Measurements from ENCODE around the gene TAX1BP1.

The TAX1BP1 gene

DNA sequence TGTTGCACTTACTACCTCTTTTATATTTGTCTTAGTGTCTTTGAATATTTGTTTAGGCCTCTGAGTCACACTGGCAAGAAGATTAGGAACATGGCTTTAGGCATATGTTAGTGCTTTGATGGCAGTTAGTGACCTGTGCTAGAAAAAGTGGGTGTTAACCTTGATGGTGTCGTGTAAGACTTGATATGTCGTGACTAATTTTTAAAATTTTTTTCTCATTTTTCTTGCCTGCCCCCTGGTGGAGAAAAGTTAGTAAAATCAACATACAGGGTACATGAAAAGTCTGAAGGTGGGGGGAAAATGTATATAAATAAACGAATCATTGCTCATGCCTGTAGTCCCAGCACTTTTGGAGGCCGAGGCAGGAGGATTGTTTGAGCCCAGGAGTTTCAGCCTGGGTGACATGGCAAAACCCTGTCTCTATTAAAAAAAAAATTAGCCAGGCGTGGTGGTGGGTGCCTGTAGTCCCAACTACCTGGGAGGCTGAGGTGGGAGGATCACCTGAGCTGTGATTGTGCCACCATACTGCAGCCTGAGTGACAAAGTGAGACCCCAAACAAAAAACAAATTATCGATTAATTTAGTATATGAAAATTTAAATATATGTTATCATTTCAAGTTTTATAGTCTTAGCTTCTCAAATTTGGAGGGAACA lies 44.6 kb downstream of the TAX1BP1 start:
- DNase-seq = peak; percentile 1 to 65

DNA sequence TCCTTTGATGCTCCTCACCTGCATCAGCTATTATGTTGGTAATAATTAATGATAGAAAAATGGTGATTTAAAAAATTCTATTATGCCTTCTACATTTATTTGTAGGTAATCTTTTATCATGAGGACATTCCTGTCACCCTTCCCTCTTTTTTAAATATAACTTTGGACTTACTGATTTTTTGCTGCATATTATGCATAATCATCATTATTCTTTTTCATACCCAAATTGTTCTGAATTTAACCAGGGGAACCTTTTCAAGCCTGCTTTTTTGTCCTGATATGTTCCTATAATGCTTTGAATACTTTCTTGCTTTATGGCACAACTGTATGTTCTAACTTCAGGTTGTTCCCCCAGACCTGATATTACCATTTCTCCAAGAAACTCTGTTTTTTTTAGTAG lies 48.5 kb downstream of the TAX1BP1 start:
- DNase-seq = no peak

DNA sequence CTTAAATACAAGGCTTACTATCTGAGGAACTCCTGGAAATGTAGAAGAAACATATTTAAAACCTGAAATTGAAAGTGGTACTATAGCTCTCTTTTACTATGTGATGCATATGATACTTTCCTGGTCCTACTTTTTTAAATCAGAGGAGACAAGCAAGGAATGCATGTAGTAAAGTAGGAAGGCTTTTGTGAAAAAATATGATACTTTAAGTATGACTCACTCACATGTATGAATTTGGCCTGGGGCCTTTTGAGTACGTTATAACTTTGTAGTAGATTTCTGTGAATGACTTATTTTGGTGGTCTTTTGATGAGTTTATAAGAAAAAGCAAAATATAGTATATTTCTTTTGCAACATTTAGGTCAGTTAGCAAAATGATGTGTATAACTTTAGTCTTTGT lies 53.8 kb downstream of the TAX1BP1 start:
- DNase-seq = no peak

DNA sequence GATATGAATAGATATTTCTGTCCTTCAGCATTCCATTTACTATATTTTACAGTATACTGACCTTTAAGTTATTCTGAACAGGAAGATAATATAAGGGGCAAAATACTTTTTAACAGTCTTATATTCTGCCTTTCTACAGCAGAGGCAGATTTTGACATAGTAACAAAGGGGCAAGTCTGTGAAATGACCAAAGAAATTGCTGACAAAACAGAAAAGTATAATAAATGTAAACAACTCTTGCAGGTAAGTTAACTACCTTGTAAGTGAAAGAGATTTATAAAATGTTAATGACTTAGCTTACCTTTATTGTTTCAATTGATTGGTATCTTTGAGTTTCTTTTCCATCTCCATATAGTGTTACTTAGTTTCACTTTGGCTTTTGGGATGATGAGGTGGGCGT lies 56.0 kb downstream of the TAX1BP1 start:
- no peak for DNase-seq

DNA sequence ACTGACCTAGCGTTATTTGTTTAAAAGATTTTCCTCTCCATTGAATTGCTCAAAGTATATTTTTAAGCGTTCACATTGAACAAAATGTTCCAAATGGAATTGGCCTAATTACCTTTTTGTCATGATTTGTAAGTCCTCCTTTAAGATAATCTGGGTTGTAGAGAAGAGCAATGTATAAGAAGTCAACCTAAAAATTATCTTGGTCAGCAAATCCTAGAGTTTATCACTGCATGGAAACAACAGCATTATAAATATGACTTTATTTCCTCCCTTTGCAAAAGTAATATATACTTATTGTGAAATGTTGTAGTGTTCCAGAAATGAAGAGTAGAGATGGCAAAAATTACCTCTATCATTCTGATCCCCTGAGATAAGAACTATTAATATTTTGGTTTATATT lies 59.2 kb downstream of the TAX1BP1 start:
- DNase-seq = no peak

DNA sequence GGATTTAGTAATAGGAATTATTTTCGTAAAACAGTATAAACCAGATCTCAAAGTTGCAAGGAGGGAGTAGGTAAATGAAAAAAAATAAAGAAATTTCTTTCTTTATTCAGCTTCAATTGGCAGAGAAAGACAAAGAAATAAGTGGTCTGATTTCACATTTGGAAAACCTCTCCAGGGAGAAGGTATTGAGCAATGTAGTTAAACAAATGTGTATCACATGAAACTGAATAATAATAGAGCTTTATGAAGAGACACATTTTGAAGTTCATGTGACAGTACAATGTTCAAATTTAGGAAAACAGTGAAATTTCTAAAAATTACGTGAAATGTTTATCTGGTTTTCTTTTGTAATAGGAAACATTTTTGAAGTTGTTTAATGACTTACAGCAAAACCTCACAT lies 63.0 kb downstream of the TAX1BP1 start:
- no peak for DNase-seq

DNA sequence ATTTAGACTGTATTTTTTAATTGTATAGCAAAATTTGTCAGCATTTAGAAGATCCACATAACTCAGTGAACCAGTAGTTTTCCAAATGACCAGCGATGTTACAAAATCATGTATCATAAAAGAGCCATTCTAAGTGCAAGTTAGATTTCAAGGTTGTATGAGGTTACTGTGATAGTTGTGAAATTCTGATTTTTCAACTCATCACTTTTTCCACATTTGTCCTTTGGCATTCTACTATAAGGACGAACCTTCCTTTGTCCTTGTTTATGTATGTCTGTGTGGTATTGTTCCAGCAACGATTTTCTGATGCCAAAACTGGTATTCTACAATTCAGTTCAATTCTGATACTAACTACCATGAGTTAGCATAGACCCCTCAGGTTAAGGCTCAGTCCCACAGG lies 64.2 kb downstream of the TAX1BP1 start:
- DNase-seq = no peak

DNA sequence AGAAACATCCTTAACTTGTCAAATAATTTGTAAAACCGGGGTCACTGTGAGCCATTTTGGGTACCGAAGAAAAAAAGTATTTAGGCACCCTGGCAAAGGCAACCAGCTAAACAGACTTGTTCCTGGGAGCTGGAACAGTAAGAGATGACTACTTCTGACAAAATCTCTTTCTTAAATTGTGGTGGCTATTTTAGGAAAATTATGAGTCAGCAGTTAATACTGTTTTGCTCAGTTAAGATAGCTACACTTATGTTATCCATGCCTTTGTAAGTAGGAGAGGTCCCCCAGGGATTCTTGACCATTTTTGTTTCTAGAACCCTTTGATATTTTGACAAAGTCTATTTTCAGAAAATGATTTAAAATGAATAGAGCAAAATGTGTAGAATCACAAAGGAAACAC lies 68.7 kb downstream of the TAX1BP1 start:
- no peak for DNase-seq

DNA sequence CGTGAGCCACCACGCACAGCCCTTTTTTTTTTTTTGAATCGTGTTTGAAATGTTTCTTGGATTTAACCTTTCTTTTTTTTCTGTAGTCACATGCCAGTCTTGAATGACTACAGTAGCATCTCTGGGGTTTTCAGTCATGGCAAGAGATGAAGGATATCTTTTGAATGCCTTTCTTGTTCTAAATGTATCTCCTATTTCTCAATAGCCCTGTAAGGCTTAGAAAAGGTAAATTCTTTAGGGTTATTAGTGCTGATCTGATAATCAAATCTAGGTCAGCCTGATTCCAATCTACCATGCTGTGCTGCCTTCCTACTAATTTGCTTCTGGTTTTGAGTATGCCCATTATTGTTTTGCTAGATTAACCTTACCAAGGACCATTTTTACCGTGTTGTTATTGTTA lies 70.2 kb downstream of the TAX1BP1 start:
- no peak for DNase-seq

DNA sequence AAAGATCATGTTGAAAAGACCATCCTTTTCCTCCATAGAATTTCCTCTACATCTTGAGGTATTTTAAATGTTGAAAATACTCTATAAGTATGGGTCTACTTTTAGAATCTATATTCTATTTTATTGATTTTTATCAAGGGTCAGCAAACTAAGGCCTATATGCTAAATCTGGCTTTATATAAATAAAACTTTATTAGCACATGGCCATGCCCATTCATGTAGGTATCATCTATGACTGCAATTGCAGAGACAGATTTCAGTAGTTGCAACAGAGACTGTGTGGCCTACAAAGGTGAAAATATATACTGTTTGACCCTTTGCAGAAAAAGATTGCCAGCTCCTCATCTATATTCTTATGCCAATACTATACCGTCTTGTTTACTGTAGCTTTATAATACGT lies 72.7 kb downstream of the TAX1BP1 start:
- DNase-seq = no peak

DNA sequence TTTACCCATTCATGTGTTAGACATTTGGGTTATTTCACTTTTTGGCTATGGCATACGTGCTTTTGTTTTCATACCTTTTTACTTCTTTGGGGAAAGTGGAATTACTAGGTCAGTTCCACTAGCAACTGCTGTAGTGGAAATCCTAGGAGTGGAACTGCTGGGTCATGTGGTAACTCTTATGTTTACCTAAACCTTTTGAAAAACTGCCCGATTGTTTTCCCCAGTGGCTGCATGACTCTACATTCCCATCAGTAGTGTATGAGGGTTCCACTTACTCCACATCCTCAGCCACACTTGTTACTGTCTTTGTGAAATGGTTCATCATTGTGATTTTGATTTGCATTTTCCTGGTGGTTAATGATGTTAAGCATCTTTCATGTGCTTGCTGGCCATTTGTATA lies 82.3 kb downstream of the TAX1BP1 start:
- DNase-seq = no peak

DNA sequence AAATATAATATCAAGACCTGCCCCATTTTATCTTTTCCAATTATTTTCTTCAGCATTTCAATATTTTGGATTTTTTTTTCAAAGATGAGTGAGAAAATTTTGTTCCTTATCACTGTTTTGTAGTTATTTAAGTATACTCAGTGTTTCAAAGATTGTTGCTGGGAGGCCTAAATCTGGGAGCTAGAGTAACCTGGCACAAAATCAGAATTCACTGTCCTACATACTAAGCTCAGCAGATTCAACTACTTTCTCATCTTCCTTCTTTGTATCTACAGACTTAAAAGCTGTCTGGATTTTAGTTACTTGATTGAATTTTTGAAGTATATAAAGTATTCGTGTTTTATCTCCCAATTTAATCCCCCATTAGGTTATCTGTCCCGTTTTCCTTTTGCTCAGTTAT lies 85.9 kb downstream of the TAX1BP1 start:
- no peak for DNase-seq

DNA sequence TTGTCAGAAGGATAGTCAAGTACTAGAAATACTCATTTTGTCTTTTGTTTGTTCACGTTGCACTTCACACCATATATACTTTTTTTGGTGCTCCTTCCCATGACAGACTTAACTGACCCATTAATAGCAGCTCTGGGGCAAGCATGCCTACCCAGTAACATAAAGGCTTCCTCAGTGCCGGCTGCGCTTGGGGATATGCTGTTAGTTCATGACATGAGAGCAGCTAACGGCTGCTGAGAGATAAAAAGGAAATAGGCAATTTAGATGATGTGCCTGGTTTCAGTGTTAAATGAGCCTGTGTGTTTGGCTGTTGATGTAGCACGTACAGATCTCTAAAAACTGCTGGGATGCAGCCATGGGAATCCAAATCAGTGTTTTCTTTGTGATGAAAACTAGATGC lies 86.4 kb downstream of the TAX1BP1 start:
- DNase-seq = no peak

DNA sequence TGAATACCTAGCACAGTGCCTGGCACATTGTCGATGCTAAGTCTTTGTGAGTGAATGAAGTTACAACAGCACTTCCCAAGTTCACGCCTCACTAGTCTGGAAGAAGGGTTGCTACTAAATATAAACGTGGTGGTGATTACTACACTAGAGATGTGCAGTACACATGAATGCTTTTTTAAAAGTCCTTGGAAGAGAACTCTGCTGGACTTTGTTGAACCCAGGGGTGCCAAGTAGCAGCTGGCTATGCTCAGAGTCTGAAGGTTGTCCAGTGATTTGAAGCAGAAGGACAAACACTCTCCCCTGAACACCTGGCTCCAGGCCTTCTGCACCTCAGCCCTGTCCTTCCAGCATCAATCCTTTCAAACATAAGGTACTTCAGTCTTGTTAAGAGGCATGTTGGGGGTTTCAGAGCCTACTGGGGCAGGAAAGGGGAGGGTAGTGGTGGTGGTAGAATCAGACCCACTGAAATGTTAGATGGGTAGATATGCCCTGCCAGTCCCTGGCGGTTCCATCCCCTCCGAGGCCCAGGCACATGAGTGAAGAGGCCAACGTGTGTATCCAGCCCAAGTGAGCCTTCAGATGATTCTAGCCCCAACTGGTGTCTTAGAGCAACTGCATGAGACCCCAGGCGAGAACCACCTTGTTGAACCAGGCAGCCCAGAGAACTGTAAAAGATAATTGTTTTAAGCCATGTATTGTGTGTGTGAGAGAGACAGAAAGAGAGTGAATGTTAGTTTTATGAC lies 94.4 kb downstream of the TAX1BP1 start:
- DNase-seq = no peak

DNA sequence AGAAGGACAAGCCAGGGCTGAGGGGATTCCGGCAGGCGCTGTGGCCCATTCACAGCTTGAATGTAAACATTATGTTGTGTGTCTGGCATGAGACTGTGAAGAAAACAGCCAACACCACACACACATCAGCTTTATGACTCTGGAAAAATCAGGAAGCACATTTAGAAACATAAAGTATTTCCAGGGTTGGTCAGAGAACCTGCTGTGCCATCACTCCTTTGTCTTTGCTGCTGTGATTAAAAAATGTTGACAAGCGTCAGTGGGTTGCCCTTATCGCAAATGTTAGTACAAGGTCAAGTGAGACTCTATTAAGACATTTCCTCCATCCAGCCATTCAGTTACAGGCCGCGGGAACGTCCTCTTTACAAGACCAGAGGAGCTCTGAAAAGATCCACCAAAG lies 95.4 kb downstream of the TAX1BP1 start:
- no peak for DNase-seq

DNA sequence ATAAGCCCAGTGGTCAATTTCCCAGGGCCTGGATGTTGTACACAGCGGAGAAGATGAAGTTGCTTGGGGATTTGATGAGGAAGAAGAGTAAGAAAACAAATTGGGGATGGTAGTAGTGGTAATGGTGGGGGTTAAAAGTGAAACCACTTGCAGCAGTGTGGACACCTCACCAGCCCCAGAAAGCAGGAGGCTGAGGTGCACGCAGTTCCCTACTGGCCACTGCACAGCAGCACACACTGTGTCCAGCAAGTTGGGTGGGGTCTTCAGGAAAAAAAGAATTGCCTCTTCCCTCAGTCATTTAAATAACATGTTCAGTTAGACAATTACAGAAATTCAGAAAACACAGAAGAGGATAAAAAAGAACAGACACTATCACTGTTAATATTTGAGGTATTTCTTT lies 96.6 kb downstream of the TAX1BP1 start:
- DNase-seq = no peak

DNA sequence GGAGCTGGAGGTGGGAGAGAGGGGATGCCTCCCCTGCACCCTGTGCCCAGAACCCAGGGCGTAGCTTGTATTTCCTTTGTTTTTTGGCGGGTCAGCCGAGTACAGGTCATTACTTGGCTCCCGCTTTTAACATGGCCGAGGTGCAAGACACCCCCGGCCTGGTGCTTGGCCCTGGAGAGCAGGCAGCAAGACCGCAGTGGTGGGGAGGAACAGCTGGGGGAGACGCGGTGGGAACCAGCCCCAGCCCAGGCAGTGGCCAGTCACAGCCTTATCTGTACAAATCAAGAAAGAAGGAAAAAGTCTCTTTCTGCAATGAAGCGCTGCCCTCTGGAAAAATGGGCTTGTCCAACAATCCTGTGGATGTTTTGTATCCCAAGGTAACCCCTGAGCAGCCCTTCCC lies 99.1 kb downstream of the TAX1BP1 start:
- DNase-seq = no peak

DNA sequence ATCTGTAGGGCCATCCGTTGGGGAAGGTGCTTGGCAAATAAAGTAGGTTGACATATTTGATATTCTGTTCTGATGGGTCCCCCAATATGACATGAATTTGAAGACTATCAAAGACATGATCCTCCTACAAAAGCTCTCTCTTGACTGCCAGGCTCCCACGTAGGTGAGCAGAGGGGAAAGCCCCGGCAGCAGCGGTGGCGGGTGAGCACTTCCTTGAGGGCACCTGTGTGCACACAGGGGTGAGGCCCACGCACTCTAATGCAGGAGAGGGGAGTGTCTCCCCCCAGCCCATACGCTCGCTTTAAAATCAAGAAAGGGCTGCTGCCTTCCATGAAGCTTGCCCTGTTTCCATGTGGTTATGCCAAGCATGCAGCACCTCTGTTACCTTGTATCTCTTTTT lies 100.4 kb downstream of the TAX1BP1 start:
- peak in 1 of 2 donors; percentile 23 for DNase-seq

DNA sequence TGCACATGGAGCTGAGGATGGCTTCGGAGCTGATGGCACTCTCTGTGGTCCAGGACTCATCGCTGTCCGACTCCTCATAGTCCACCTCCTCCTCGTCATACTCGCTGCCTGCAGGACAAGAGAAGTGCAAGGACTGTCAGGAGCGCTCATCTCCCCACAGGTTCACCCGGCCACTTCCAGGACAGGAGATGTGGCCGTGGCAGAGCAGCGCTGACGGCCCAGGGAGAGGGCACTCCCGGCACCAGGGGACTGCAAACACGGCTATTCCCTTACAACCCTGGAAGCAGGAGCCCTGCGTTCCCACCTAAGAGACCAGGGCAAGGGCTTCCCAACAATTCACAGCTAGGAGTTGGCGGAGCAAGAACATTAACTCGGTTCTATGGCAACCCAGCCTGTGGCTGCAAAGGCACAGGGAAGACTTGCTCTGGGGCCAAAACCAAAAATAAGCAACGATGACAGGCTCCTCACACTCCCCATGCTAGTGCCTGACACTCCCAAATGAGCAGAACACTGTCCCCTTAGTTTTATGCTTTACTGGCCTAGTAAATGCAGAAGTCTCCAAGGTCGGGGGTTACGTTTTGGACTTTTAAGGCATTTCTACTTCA lies 100.9 kb downstream of the TAX1BP1 start:
- DNase-seq = no peak

DNA sequence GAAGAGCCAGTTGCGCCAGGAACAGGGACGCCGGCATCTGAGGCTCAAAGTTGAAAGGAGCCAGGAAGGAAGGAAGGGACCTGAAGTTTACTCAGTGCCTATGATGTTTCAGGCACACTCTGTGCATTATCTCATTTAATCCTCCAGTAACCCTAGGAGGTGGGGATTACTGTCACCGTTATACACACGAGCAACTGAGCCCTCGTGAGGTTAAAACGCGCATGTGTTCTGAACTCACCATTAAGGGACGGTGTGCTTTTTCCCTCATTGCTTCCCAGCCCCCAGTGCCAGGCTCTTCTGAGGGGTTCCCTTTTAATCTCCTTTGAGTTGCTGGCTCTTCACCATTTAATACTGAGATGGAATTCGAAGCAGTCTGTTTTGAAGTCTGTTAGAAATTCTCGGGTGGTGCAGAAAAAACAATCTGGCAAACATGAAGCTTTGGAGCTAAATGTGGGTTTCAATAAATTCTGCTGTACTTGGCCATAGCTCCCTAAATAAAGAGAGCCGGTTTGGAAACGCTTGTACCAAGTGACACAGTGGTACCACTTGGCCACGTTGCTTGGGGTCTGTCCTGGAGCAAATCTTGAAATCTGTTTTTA lies 102.2 kb downstream of the TAX1BP1 start:
- no peak for DNase-seq

DNA sequence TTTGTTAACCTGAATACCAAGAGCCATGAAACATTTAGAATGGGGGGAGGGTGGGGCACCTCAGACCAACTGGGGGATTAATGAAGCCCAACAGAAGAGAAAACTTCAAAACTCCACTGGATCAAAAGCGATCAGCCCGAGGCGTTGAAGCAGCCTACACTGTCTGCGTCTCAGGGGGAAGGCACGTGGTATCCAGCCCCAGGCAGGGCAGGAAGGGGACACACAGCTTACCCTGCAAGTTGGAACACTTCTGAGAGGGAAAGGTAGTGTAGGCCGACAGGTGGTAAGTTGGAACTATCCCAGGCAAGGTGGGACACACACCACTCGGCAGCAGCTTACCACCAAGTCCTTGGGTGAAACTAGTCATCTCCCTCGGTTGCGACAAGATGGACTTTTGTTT lies 102.9 kb downstream of the TAX1BP1 start:
- no peak for DNase-seq

DNA sequence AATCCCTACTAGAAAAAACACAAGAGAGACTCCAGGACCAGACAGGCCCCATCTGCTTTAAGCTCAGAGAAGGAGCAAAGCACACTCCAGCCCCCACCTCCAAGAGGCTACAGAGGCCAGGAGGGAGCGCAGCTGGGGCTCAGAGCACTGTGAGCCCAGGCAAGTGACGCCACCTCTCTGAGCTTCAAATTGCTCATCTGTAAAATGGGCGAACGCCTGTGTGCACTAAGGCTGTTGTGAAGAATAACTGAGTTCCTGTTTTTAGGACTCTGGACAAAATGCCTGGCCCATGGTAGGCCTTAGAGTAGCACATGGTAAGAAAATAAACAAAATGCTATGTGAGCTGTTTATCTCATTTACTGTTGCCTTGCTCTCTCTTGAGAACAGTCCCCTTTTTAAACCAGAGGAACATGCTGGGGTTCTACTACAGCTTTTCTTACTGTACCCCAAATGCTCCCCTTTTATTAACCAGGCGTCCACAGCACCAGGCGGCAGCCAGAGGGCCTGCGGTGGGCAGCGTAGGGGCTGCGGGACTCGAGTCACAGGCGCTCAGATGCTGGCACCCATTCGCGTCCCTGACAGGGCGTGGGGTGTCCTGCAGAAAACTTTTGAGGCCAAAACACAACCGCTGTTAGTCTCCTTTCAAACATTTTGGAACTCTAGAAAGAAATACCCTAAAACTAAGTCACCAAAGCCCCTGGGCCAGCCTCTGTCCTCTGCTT lies 103.8 kb downstream of the TAX1BP1 start:
- DNase-seq = no peak

DNA sequence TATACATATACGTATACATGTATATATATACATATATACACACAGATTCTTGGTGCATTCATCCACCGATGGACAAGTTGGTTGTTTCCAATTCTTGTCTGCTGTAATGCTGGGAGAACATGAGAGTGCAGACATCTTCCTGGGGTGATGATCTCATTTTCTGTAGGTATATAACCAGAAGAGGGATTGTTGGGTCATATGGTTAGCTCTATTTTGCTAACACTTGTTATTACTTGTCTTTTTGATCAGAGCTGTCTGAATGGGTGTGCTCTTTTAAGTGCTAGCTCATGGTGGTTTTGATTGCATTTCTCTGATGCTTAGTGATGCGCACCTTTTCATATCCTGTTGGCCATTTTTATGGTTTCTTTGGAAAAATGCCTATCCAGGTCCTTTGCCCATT lies 106.4 kb downstream of the TAX1BP1 start:
- DNase-seq = no peak
